ENCODE results near the gene BEGAIN.

- TF ChIP-seq CTCF (IDR thresholded peaks at IDR 0.05) (no peak), POLR2A (IDR thresholded peaks at IDR 0.05) (no peak), POLR2AphosphoS5 (IDR thresholded peaks at IDR 0.05) (no peak), EP300 (IDR thresholded peaks at IDR 0.05; ENCODE audit: low read depth) (no peak)
Observed at GRCh38 chr14:100617410-100618317, 30.4 kb upstream of the BEGAIN start.
